Heart left ventricle (tissue), 16 donors: Measurements from ENCODE around the gene PIP5K1C. TPM values are rescaled to one million over a fixed set of nuclear protein-coding genes. Genes with fewer than 3 reads are reported as not detected.
A peak's percentile ranks its signal among the peaks of the same experiment; 100 is the strongest.

Source experiments
- ATAC-seq, 4 donors: fragments of 200-7000 bp; cut with Tn5 transposase; one replicate each; pipeline ENCODE4 v1.9.1; 2020 to 2022; ENCODE audit warnings: moderate library complexity in 4 of 4, mild to moderate bottlenecking in 3 of 4, moderate number of reproducible peaks in 1 of 4
- DNase-seq, 5 donors: peaks; one replicate each; pipeline ENCODE4 v3.0.0-alpha.2; 2020
- H3K27ac ChIP-seq, 12 donors: fragments of 200-600 bp; sonication (generic) in 4 of 12; one replicate each; pipeline versions ENCODE4 v1.5.0 to v1.8.0; 2016 to 2022; ENCODE audit warnings: mild to moderate bottlenecking in 2 of 12
- H3K27me3 ChIP-seq, 9 donors: fragments of 200-600 bp; sonication (generic) in 2 of 9; one replicate each; pipeline versions ENCODE4 v1.5.1 to v1.8.0; 2016 to 2022; ENCODE audit warnings: mild to moderate bottlenecking in 3 of 9
- H3K36me3 ChIP-seq, 9 donors: fragments of 200-600 bp; sonication (generic) in 2 of 9; one replicate each; pipeline versions ENCODE4 v1.5.0 to v1.8.0; 2018 to 2022; ENCODE audit warnings: mild to moderate bottlenecking in 2 of 9
- H3K4me1 ChIP-seq, 12 donors: fragments of 200-600 bp; sonication (generic) in 4 of 12; one replicate each; pipeline versions ENCODE4 v1.5.0 to v1.8.0; 2016 to 2022; ENCODE audit warnings: mild to moderate bottlenecking in 3 of 12
- H3K4me3 ChIP-seq, 12 donors: fragments of 200-600 bp; sonication (generic) in 4 of 12; one replicate each; pipeline versions ENCODE4 v1.5.0 to v1.8.0; 2017 to 2022; ENCODE audit warnings: mild to moderate bottlenecking in 9 of 12, moderate library complexity in 4 of 12
- H3K9me3 ChIP-seq, 12 donors: fragments of 200-600 bp; sonication (generic) in 4 of 12; one replicate each; pipeline versions ENCODE4 v1.5.0 to v1.8.0; 2016 to 2022; ENCODE audit warnings: mild to moderate bottlenecking in 1 of 12
- CTCF ChIP-seq, 12 donors: fragments of 200-600 bp; sonication (generic) in 4 of 12; IDR thresholded peaks; one replicate each; pipeline versions ENCODE4 v1.5.0 to v1.8.0; 2018 to 2022; ENCODE audit warnings: antibody characterized with exemption in 12 of 12, mild to moderate bottlenecking in 5 of 12
- POLR2A ChIP-seq, 2 donors: fragments of 450-650 bp; IDR thresholded peaks; one replicate each; pipeline ENCODE4 v1.6.1; 2017; ENCODE audit warnings: antibody characterized with exemption in 2 of 2, mild to moderate bottlenecking in 2 of 2, moderate library complexity in 2 of 2
- WGBS, 4 donors: extraction: QIAGEN DNeasy Blood & Tissue Kit in 2 of 4; methylation state at CpG; one replicate each; pipeline versions ENCODE4 v1.1.5 to v1.1.7; 2013 to 2018; 5-methylcytosine and 5-hydroxymethylcytosine counted together
- intact Hi-C, 10 donors: fragments of 100-400 bp; cut with DNase I; formaldehyde crosslinking; loops; one replicate each; pipeline versions ENCODE4 v1.11.1 to v1.14.2; 2022
- polyA plus RNA-seq, 2 donors: library from polyadenylated mRNA; stranded (reverse); fragments of 200-250 nt; gene quantifications; one replicate each; pipeline ENCODE4 v1.2.3, GENCODE V29; 2013
- total RNA-seq, 9 donors: library from RNA; depleted of rRNA in 2 of 9; stranded (reverse); fragments of >200 nt in 2 of 9; fragmentation: NEBNext Ultra II Directional in 3 of 9; extraction: Animal tissue kit (Norgen Biotek cat#: 25700) in 3 of 9; gene quantifications; one replicate each; pipeline versions ENCODE4 v1.1.0 to v1.2.4, GENCODE V29; 2016 to 2023
- donor health status: ischemic (EF 13 %, LVEDD 7.1; RV severe dilation, severe dysfunction).
- donor health status: healthy with polysubstance abuse.
- donor health status: DM: no; HTN: yes; CAD: no.
- donor health status: DM: no; HTN: no; CAD: no.
- donor health status: ischemic (EF 25% LVEDD 6.9; RV normal size, moderate dysfunction).
- donor health status: ischemic (EF 25% LVEDD 5.7; RV mildly dilated, moderate dysfunction).
- donor health status: healthy.
- donor health status: DM: yes; HTN: yes; CAD: no.
- donor health status: ischemic (EF 35%, LVEDD 5.7; RV mildly dilated, moderate dysfunction).
- donor health status: nonischemic (EF 11% LVEDD 7.7; RV severe dilation, severe dysfunction).
- donor health status: DM: yes; HTN: yes; CAD: no.
- donor health status: PGD.
- donor health status: ischemic (EF 29% LVEDD 5.4; RV normal size, mild dysfunction).
- donor health status: nonischemic (EF 23%, LVEDD 6.1; RV moderate dilation, normal function).

The PIP5K1C gene
- total and polyA plus RNA-seq, 11 donors: 23.9 to 56.6 (median 36.3) TPM

DNA sequence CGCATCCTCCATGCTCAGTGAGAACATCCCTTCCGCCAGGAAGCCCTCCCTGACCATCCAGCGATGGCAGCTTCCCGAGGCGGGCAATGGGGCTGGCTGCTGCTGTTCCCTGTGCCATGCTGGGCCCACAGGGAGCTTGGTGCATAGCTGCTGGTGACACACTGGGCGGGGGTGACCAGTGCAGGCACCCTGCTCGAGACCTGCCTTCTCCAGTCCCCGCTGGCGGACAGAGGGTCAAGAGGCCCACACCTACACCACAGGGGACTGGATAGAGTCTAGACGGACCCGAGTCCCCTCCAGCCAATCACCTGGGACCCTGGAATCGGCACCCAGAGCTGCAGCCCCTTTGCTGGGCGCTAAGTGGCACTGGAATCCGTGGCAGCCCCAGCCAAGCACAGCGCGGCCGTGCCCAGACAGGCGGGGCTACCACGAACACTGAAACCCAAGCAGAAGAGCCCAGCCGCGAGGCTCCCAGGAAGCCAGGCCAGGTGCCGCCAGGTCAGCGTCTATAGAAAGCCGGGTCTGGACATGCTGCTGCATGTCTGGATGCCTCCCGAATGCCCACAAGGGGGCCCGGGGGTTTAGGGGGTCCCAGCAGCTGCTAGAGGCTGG, 84.6 kb downstream of the PIP5K1C start:
- Histone ChIP-seq H3K4me3 (no peak overlapping the region), H3K27ac (no peak overlapping the region), H3K27me3 (no peaks in the 10 kb centered on the region), H3K9me3 (no peaks in the 10 kb centered on the region), H3K4me1 (peaks cover 0 to 17% (median 6%) of the 10 kb centered on the region in 12 donors), H3K36me3 (peaks cover 0 to 70% (median 25%) of the 10 kb centered on the region in 9 donors)
- DNase-seq: peak in 1 of 5 donors; percentile 33
- intact Hi-C loops: loop anchor here in 8 of 10 donors (5.0 to 10.0 kb wide), 7 partner anchors 33 to 313 kb away; partner anchors contain the start of genes MFSD12 (in 3 of the 8) and HMG20B (in 1 of the 8)
- TF ChIP-seq CTCF (IDR thresholded peaks at IDR 0.05) (no peak), POLR2A (IDR thresholded peaks at IDR 0.05) (no peak)
- 91 to 97% (median 94%) methylated on average over 14 to 26 of the region's 26 CpGs for WGBS, 4 donors
- ATAC-seq: no peak

DNA sequence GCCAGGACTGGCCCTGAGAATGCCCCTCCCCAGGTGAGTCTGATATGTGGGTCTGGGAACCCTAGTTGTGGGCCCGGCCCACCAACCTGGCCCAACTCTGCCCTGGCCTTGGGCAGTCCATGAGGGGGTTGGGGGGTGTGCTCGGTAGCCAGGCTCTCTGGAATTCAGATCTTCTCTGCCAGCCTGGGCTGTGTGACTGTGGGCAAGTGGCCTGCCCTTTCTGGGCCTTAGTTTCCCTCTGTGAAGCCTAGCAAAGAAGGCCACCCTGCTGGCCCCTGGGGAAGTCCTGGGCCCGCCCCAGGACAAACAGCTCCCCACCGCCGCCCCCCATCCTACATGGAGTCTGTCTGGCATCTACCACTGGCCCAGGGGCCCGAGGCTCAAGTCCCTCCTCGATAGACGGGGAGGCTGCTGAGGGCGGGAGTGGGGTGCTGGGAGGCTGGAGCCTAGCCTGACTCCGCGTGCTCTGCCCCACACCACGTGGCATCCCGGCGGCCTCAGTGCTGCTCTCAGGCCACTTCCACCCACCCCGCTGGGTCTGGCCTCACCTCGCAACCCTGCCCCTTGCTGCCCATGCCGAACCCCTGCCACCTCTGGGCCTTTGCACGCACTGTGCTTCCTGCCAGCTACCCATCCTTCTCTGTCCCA, 85.3 kb downstream of the PIP5K1C start:
- Histone ChIP-seq H3K27me3 (no peaks in the 10 kb centered on the region), H3K4me3 (no peak overlapping the region), H3K36me3 (peaks cover 0 to 64% (median 25%) of the 10 kb centered on the region in 9 donors), H3K4me1 (peaks cover 0 to 23% (median 8%) of the 10 kb centered on the region in 12 donors), H3K27ac (no peak overlapping the region), H3K9me3 (no peaks in the 10 kb centered on the region)
- TF ChIP-seq POLR2A (IDR thresholded peaks at IDR 0.05): no peak
- intact Hi-C loops: loop anchor here in 8 of 10 donors (5.0 to 10.0 kb wide), 7 partner anchors 33 to 313 kb away; partner anchors contain the start of genes MFSD12 (in 3 of the 8) and HMG20B (in 1 of the 8)
- DNase-seq (no peak), ATAC-seq (no peak)
- WGBS, 4 donors: 90 to 96% (median 92%) methylated on average over 12 to 18 of the region's 18 CpGs

- H3K36me3 ChIP-seq: peaks cover 0 to 56% (median 25%) of the 10 kb centered on the region in 9 donors
These were observed 86.2 kb downstream of the PIP5K1C start for GRCh38 chr19:3613818-3614661.

More at GRCh38 chr19:3613818-3614661, 86.2 kb downstream of the PIP5K1C start:
- H3K4me3 ChIP-seq: no peak overlapping the region
- H3K9me3 ChIP-seq: no peaks in the 10 kb centered on the region
- 89 to 93% (median 93%) methylated on average over 27 to 39 of the region's 39 CpGs for WGBS, 4 donors
- TF ChIP-seq CTCF (IDR thresholded peaks at IDR 0.05) (no peak), POLR2A (IDR thresholded peaks at IDR 0.05) (no peak)
- H3K27me3 ChIP-seq: no peaks in the 10 kb centered on the region
- DNase-seq: peak in 1 of 5 donors; percentile 62
- no peak for ATAC-seq
- H3K4me1 ChIP-seq: peaks cover 1 to 31% (median 16%) of the 10 kb centered on the region in 12 donors
- intact Hi-C loops: loop anchor here in 2 of 10 donors (10.0 kb wide), 2 partner anchors 59 to 309 kb away; partner anchors contain the start of gene MFSD12 (in 1 of the 2)
- peak overlapping the region in 1 of 12 donors; percentile 17 for H3K27ac ChIP-seq
